Stimulated activated CD8-positive, alpha-beta memory T cell treated with anti-CD3 and anti-CD28 coated beads, Interleukin-4, amount 100 ng/mL, for 24 hours (primary cell): ENCODE measurements around the gene SMG1.
"Not testable (repeated sequence)": the region's sequence is repeated elsewhere in the genome, so short reads cannot be mapped to it uniquely, and the experiment has no call there.

Experiments used
- DNase-seq: peaks from one replicate; pipeline ENCODE4 v3.0.0-alpha.2; 2020; ENCODE audit warnings: low read depth

SMG1 gene

DNA sequence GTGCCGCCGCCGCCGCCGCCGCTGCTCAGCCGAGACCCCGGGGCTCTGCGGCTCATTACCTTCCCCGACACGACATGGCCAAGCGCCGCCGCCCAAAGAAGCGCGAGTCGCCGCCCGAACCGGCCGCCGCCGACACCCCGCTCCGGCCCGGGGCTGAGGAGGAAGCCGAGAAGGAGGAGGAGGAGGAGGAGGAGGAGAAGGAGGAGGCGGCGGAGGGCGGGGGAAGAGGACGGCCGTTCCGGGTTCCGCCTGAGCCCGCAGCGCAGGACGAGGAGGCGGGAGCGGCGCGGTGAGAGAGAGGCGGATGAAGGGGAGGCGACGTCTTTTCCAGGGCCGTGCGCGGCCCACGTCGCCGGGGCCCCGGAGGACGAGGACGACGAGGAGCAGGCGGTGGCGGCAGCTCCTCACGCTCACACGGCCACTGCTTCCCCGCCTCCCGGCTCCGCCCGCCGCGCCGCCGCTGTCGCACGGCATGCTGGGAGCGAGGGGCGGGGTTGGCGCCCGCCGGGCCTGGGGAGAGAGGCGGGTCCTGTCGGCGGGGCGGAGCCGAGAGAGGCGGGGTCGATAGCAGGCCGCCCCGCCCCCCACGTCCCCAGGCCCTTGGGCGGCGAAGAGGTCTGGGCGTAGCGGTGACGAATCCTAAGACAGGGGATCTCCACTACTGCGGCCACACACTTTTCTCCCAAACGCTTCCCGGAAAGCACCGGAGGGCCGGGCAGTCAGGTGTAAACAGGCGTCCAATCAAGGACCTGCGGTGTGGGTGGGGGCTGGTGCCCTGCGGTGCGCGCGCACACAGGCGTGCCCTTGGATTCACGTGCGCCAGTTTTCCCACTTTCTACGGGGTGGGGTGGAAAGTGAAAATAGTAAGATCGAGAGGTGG, at the start of gene SMG1:
Gene SMG1 (minus strand): TSS at position 423 of the 880 bp plus-strand sequence. CDS start 367 bp downstream, at position 56.
- peak; percentile 87 for DNase-seq

DNA sequence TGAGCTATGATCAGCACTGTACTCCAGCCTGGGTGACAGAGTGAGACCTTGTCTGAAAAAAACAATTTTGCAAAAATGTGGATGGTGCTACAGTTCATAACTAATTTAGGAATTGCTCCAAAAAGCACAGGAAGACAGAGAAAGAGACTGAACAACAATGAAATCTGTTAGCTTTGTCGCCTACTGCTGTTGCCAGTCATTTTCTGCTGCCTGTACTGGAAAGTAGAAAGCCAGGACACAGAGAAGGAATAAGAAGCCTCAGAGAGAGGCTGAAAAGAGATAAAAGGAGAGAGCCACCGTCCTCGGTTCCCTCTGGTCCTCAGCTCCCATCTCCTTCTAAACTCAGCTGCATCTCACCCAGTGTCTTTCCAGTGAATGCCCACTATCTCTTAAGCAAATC, 48.9 kb upstream of the SMG1 start:
- DNase-seq = no peak

DNA sequence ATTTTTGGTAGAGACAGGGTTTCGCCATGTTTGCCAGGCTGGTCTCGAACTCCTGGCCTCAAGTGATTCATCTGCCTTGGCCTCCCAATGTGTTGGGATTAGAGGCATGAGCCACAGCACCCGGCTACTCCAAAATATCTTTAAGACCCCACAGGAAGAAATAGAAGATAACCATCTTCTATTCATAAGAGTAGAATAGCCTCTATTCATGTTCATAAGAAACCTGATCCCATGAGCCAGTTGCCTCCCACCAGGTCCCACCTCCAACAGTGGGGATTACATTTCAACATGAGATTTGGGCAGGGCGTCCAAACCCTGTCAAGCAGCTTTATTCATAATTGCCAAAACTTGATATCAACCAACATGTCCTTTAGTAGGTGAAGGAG, 43.6 kb upstream of the SMG1 start:
- no peak for DNase-seq

DNA sequence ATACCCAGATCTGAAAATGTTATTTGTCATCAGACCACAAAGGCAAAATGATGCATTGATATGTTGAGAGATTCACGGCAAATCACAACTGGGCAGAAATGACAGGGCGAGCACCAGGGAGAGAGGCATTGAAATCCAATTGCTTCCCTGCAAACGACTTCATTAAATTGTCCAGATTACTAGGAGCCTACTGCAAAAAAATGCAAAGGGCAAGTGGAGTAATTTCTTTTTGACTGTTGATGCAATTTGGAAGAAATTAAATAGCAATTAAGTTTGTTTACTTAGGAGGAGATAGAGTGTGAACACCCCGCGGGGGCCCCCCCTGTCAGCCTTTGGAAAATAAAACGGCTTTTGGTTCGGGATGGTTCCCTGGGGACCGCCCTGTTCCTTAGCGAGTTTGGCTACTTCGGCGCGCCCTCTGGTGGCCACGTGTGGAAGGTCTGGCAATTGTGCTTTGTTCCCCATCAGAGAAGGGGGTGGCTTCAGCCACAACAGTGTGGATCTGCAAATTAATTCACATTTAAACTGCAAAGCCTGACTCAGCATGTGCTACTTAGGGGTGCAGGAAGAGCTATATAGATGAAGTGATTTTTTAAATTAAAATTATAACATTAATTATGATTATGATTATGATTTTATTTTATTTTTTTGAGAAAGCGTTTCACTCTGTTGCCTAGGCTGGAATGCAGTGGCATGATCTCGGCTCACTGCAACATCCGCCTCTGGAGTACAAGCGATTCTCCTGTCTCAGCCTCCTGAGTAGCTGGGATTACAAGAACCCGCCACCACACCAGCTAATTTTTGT, 43.0 kb upstream of the SMG1 start:
- peak; percentile 69 for DNase-seq

DNA sequence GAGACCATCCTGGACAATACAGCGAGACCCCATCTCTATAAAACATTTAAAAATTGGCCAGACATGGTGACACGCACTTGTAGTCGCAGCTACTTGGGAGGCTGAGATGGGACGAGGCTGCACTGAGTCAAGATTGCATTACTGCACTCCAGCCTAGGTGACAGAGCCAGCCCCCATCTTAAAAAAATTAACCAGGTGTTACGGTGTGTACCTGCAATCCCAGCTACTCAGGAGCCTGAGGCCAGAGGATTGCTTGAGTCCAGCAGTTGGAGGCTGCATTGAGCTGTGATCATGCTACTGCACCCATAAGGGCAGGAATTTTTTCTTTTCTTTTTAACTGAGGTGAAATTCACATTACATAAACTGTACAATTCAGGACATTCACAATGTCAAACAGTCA, 40.6 kb upstream of the SMG1 start:
- no peak for DNase-seq

DNA sequence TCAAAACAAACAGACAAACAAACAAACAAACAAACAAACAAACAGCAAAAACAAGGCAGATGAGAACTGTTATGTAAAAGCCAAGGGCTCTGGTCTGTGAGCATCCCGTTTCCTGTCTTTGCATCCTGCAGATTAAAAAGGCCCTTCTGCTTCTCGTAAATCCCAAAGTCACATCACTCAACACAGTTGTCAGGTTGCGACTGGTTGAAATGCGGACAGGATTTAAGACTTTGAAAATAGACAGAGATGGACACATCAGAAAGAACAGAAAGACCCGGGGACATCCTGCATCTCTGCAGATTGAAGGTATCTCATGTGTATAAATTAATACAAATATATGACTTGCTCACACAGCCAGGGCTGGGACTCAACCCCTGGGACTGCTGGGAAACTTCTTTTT, 39.3 kb upstream of the SMG1 start:
- no peak for DNase-seq

DNA sequence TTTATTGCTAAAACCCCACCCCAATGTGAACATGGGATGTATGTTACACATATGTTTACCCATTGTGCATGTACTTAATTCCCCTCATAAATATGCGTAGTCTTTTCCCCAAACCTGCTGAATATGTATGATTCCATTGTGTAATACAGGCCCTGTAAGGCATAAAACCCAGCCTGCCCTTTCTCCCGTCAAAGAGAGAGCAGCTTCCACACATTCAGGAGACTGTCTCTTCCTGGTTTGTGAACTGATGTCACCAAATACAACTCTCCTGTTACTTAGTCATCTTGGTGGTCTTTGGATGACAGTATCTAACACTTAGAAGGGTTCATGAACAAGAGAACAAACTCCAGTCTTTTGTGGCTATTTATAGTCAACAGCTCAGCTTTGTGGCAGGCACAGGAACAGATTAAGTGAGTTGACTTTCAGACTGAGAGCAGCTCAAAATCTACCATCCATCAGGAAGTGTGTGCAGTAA, 32.9 kb upstream of the SMG1 start:
- no peak for DNase-seq

DNA sequence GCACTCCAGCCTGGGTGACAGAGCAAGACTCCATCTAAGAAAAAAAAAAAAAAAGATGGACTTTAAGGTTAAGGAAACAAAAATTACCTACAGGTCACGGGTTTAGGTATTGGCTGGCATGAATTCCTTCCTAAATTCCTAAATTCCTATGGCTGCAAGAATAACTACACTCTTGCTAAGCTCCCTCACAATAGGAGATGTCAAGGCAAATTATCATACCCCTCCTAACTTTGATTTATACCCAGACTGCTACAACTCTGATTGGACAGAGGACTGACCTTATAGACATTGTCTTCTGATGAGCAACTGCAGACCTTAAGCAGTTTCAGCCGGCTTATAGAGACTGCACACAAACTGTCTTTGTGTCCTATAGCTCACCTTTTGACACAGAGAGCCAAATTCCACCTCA, 32.4 kb upstream of the SMG1 start:
- no peak for DNase-seq

DNA sequence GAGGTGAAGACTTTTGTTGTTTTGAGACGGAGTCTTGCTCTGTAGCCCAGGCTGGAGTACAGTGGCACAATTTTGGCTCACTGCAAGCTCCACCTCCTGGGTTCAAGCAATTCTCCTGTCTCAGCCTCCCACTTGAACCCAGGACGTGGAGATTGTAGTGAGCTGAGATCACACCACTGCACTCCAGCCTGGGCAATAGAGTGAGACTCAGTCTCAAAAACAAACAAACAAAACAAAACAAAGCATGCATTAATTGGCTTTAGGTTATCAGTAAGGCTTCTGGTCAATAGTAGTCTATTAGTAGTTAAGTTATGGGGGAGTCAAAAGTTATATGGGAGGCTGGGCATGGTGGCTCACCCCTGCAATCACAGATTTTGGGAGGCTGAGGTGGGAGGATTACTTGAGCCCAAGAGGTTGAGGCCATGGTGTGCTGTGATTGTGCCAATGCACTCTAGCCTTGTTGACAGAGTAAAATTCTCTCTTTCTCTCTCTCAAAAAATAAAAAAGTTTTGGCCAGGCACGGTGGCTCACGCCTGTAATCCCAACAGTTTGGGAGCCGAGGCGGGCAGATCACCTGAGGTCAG, 30.5 kb upstream of the SMG1 start:
- DNase-seq = not testable (repeated sequence)

DNA sequence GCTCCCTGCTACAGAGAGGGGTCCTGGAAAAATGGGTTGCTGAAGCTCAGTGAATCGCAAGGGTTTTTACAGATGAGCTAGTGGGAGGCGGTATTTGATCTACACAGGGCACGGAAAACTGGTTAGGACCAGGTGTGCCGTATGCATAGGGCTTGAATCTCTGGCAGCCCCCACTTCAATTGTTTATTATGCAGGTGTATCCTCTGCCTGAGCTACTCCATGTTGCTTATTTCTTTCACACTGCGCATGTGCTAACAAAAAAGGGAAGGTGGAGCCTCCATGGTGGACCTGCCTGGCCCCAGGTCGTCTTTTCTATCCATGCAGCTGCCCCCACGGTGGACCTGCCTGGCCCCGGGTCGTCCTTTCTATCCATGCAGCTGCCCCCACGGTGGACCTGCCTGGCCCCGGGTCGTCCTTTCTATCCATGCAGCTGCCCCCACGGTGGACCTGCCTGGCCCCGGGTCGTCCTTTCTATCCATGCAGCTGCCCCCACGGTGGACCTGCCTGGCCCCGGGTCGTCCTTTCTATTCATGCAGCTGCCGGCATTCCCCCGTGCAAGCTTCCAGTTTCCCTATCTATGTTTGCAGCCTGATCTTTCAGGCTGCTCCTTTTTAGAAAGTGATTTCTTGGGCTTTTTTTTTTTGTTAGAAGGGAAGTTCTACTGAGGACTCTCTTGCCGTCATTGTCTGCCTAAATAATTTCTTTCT, 29.8 kb upstream of the SMG1 start:
- DNase-seq = peak; percentile 3

DNA sequence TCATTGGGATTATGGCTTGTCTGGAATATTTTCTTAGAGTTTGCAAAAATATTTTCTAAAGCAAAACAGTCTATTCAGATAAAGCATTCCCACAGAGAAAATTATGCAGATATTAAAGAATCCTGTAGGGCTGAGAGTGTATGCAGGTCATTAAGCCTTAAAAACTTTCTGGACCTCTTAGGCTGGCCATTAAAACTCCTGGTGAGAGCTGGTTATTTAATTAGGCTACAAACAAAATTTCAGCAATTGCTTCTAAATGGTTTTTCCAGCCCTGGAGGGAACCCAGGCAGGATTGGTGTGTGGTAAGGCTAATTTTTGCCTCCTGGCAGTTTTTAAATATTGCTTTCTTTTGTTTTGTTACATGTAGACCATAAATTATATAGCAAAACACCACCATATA, 27.3 kb upstream of the SMG1 start:
- no peak for DNase-seq

DNA sequence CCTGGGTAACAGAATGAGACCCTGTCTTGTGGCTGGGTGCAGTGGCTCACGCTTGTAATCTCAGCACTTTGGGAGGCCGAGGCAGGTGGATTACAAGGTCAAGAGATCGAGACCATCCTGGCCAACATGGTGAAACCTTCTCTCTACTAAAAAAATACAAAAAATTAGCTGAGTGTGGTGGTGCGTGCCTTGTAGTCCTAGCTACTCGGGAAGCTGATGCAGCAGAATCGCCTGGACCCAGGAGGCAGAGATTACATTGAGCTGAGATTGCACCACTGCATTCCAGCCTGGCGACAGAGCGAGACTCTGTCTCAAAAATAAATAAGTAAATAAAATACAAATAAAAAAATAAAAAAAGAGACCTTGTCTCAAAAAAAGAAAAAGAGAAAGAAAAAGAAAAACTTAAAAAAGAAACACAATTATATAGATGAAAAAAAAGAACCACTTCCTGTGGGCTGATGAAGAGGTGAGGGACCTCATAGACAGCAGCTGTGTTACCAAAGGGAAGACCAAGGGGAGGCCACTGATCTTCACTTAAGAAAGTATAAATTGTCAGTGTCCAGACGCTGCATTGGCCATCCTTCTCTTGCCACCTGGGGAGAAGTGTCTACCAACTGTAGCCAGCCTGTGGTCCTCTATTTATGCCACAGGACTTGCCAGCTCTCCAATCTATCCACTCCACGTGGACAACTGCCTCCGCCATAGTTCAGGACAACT, 24.4 kb upstream of the SMG1 start:
- no peak for DNase-seq

DNA sequence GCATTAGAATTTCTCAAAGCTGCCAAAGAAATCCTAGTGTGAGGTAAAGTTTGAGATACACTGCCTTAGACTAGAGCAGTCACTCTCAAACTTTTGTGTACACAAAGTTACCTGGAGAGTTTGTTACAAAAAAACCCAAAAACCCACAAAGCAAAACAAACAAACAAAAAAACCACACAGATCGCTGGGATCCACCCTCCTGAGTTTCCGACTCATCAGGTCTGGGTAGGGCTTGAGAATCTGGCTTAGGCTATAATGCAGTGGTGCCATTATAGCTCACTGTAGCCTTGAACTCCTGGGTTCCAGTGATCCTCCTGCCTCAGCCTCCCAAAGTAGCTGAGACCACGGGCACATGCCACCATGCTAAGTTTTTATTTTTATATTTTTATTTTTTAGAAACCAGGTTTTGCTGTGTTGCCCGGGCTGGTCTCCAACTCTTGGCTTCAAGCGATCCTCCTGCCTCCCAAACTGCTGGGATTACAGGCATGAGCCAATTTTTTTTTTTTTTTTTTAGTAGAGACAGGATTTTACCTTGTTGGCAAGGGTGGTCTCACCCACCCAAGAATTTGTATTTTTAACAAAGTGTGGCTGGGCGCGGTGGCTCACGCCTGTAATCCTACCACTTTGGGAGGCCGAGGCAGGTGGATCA, 22.3 kb upstream of the SMG1 start:
- DNase-seq = no peak

DNA sequence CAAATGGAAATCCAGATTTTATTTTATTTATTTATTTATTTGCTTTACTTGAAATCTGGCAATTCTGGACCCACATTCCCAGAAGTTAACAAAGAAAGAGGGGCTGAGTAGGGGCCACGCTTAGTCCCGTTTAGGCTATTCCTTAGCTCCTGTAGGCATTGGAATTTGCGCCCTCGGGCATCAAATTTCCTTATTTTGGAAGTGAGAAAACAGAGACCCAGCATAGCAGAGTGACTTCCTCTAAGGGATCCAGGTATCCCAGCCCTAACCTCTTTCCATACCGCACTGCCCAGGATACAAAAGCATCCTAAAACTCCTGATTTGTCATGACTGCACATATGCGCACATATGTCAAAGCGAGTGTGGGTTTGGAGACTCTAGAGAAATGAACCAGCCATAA, 19.0 kb upstream of the SMG1 start:
- no peak for DNase-seq

DNA sequence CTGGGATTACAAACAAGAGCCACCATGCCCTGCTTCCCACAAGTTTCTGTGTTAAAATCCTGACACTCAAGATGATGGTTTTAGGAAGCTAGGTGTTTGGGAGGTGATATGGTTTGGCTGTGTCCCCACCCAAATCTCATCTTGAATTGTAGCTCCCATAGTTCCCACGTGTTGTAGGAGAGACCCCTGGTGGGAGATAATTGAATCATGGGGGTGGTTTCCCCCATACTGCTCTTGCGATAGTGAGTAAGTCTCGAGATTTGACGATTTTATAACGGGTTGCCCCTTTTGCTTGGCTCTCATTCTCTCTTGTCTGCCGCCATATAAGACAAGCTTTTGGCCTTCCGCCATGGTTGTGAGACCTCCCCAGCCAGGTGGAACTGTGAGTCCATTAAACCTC, 17.2 kb upstream of the SMG1 start:
- DNase-seq = no peak

DNA sequence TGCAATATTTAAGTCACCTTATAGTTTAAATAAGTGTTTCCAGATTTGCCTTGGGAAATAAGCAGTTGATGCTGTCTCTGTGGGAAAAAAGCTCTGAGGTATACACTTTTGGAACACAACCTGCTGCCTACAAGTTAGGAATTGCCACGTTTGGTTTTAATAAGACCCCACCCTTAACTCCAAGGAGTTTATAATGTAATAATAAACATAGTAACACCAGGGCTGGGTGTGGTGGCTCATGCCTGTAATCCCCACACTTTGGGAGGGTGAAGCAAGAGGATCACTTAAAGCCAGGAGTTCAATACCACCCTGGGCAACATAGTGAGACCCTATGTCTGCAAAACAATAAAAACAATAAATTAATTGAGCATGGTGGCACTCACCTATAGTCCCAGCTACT, 15.9 kb upstream of the SMG1 start:
- DNase-seq = no peak

DNA sequence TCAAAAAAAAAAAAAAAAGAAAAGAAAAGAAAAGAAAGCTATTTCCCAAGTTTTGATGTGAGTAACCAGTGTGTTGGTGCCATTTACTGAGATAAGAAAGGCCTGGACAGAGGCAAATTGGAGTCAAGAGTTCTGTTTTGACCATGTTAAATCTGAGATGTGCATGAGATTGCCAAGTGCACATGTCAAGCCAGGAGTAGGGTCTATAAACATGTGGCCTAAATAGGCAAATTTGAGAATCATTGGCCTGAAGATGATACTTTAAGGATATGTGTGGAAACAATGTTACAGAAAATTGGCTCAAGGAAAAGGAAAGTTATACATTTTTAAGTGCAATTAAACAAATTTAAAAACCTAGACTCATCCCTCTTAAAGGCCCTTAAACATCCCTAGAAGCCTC, 15.3 kb upstream of the SMG1 start:
- no peak for DNase-seq

DNA sequence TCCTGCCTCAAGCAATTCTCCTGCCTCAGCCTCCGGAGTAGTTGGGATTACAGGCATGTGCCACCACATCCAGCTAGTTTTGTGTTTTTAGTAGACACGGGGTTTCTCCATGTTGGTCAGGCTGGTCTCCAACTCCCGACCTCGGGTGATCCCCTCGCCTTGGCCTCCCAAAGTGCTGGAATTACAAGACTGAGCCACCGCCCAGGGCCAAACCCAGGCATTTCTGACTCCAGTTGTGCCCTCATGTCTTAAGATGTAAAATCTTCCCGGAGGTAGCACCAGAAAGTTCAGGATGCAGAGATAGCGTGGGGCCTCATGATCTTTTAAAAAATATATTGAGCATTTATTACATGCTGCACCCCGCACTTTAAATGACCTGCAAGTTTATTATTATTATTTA, 12.8 kb upstream of the SMG1 start:
- no peak for DNase-seq

DNA sequence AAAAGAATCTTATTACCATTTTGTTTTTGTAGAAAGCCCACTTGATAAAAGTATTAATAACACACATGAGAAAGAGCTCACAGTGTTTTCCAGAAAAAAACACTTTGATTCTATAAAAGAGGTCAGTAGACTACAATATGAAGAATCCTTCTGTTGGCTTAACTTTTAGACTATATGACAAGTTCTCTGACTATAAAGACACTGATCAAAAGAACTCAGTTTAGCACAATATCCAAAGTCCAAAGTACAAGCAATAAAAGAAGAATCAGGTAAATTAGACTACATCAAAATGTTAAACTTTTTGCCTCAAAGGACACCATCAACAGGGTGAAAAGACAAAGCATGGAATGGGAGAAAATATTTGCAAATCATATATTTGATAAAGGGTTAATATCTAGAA, 11.2 kb upstream of the SMG1 start:
- no peak for DNase-seq

DNA sequence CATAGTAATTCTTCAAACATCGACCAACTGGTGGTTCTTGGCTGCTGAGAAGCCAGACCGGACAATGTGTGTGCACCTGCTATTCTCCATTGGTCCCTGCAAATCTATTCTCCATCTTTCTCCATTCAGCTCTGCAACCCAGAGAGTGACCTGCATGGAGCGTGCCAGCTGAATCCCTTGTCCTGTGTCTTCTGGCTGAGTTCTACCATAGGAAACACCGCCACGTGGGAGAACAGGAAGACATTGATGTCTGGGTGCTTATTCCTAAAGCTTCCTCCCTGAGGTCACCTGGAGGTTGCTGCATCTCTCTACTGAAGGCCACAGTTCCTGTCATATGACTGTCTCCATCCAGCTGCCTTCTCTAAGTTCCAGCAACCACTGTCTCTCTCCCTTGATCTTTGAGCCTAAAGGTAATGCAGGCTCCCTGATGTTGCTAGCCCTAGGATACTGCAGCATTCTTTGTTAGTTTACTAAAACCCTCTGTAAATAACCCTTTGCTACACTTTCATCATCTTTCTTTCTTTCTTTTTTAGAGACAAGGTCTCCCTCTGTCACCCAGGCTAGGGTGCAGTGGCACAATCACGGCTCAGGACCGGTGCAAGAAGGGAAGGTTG, 10.6 kb upstream of the SMG1 start:
- DNase-seq = no peak

DNA sequence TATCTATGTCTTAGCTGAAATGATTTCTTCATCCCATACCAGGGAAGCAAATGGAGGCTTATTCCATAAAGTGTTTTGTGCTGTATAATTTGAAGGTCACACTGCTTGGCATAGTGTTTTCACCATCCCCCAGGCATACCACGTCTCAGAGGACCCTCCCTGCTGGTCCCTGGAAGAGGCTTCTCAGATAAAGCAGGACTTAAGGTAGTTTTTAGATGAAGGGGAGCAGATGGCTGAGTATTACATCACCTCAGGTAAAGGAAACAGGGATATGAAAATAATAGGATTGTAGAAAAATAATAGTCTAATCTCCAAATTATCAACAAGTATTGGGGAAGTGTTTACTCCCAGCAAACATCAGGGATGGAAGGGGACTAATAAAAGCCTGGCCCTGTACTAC, 7.3 kb upstream of the SMG1 start:
- no peak for DNase-seq
